Measurements from ENCODE around the gene RPS6KA2.

RPS6KA2 gene

DNA sequence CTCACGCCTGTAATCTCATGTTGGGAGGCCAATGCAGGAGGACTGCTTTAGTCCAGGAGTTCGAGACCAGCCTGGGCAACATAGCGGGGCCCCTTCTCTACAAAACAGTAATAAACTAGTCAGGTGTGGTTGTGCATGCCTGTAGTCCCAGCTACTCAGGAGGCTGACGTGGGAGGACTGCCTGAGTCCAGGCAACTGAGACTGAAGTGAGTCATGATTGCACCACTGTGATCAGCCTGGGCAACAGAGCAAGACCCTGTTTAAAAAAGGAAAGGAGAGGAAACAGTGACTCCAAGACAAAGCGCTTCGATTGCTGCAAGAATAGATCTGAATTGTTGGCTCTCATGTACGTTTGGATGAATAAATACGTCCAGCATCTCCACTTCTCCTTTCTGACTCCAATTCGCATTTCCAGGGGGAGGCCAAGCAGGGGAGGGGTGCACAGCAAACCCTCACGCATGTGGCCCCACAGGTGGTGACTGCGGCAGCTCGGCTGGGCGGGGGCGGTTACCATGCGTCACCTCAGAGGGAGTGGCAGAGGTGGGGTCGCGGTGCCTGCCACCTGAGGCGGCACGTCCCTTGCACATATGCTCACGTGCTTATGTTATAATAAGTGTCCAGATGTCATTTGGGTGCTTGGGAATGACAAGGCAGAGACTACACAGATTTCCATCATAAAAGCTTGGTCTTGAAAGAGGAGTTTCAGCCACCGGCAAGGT lies 149.2 kb downstream of the RPS6KA2 start:
- no peak for FAIRE-seq

DNA sequence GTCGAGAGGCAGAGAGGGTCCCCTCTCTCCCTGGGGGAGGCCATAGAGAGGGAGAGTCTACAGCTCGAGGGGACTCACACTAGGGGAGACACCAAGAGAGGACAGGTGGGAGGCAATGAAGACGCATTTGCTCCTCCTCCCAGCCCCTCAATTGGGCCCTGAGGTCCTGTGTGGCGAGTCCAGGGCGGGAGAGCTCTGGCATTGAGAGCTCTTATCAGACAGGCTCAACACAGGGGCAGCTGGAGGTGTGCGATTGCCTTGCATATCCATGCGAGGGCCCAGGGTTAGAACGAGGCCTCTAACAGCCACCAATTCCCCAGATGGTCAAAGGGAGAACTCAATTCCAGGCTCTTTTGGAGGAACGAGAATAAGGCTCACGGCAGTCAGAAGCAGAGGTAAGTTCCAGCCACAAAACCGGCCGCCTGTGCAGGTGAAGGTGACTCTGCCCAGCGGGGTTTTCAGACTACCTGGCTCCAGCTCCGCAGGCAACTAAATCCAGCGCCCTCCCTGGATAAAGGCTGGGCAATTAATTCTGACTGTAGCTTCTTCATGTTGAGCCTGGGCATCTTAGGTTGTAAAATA lies 150.3 kb downstream of the RPS6KA2 start:
- FAIRE-seq = no peak

GRCh38 chr6:166476061-166476591 lies 150.9 kb downstream of the RPS6KA2 start:
- no peak for FAIRE-seq

GRCh38 chr6:166474721-166475565 lies 152.1 kb downstream of the RPS6KA2 start:
- no peak for FAIRE-seq

GRCh38 chr6:166473886-166474571 lies 153.0 kb downstream of the RPS6KA2 start:
- FAIRE-seq = no peak

DNA sequence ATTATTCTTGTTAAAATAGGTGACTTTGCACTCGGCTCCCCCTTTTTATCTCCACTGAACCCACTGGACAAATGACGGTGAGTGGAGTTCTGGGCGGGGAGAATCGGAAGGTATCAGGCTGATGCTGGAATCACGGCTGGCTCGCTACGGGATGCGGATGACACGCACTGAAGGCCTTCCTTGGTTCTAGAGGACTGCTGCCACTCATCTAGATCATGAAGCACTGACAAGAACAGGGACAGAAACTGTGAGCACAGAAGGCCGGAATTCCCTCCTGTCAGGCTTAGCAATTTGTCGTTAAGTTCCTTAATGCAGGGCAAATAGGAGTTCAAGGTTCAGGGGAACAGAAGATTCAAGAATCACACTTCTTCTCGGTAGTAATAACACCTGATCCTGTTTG lies 154.4 kb downstream of the RPS6KA2 start:
- FAIRE-seq = no peak

DNA sequence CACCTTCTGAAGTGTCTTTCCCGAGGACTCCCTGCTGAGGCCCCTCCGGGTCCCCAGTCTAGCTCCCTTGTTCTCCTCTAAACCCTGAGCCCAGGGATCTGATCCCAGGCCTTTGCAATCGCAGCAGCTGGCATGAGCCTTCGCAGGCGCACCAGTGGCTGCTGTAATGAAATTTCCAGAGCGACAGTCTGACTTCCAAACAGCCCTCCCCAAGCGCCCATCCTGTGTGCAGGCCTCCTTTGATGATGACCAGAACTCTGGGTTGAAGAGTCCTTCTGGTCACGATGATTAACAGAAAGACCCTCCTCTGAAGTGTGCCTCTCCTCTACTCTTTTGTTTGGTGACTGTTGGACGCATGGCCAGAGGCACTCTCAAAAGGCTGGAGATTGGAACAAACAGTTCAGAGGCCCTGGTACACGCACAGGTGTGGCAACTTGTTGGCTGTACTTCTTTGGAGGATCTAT lies 155.2 kb downstream of the RPS6KA2 start:
- no peak for FAIRE-seq

- no peak for FAIRE-seq
These were observed 156.1 kb downstream of the RPS6KA2 start for GRCh38 chr6:166470863-166471410.

GRCh38 chr6:166470029-166470862 lies 156.8 kb downstream of the RPS6KA2 start:
- FAIRE-seq = no peak

- FAIRE-seq = no peak
These were observed 157.6 kb downstream of the RPS6KA2 start for GRCh38 chr6:166469426-166469961.

DNA sequence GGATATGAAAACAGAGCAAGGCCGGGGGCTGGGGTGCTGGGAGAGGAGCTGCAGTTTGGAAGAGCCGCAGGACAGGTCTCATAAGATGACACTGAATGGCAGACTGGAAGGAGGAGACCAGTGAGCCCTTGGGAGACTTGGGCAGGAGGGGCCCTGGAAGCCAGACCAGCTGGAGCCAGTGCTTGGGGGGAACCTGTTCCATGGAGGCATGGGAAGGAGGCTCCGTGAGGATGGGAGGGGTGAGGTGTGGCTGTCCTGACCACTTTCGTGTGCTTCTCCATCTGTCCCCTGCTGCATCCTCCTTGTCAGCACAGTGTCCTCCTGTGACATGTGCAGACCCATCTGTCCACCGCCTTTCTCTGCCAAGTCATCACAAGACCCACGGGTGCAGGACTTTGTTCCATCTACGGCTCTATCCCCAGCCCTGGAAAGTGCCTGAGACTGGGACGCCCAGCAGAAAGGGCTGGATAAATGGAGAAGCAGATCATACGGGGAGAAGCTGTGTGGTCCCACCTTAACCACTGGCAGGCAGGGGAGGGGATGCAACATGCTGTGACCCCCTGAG lies 159.5 kb downstream of the RPS6KA2 start:
- no peak for FAIRE-seq

DNA sequence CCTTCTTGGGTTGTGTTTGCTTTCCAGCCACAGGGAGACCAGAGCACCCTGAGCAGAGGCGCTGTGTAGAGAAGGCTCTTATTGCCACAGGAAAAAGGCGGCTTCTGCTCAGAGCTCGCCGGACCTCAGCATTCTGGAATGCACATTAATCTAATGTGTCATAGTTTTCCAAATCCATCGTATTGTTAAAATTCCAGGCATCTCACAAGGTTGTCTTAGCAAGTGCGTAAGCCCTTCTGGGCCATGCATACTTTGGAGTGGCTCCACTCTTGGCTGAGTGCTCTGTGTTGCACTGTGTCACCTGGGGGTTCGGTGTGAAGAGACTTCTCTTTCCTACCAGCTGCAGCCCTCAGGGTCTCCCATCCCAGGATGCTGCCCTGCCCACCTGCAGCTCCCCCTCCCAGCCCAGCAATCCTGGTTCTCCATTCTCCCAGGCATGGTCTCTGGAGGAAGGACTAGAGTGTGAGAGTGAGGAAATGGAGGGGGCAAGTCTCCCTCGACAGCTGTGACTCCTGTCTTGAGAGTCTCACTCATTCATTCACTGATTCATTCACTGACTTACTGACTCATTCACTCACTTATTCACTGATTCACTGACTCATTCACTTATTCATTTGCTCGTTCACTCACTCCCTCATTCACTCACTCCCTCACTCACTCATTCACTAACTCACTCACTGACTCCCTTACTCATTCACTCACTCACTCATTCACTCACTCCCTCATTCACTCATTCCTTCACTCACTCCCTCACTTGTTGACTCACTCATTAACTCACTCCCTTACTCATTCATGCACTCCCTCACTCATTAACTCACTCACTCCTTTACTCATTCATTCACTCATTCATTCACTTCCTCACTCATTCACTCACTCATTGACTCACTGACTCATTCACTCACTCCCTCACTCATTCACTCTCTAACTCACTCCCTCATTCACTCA lies 160.6 kb downstream of the RPS6KA2 start:
- no peak for FAIRE-seq

DNA sequence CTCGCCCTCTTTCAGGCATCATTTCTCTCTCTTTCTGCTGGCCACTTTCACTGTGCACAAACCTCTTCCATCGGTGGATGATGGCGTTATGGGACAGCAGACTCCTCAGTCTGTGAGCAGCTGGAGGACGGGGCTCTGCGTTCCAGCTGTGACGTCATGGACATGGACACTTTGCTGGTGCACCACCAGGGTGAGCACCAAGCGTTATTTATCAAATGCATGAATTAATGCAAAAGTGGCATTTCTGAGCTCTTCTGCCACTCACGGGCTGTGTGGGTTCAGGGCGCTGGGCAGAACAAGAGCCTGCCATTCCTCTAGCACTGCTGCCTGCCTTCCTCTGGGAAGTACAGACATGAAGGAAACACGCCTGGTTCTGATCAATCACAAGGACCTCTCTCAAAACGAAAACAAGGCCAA lies 161.4 kb downstream of the RPS6KA2 start:
- FAIRE-seq = no peak

DNA sequence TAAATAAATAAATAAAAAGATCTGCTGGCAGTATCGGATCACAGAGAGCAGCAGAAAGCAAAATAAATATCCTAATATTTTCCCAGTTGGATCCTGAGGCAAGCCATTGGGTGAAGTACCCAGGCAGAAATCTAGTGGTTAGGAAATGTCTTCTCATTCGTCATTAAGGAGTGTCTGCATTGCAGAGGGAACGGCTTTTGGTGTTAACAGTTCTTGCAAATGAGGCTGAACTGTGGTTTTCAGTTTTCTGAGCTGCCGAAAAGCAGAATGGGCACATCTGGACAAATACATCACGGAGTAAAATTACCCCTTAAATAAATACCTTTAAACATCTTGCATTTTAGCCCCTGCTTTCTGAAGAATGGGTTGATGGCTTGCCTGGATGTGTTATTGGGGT lies 162.1 kb downstream of the RPS6KA2 start:
- no peak for FAIRE-seq

DNA sequence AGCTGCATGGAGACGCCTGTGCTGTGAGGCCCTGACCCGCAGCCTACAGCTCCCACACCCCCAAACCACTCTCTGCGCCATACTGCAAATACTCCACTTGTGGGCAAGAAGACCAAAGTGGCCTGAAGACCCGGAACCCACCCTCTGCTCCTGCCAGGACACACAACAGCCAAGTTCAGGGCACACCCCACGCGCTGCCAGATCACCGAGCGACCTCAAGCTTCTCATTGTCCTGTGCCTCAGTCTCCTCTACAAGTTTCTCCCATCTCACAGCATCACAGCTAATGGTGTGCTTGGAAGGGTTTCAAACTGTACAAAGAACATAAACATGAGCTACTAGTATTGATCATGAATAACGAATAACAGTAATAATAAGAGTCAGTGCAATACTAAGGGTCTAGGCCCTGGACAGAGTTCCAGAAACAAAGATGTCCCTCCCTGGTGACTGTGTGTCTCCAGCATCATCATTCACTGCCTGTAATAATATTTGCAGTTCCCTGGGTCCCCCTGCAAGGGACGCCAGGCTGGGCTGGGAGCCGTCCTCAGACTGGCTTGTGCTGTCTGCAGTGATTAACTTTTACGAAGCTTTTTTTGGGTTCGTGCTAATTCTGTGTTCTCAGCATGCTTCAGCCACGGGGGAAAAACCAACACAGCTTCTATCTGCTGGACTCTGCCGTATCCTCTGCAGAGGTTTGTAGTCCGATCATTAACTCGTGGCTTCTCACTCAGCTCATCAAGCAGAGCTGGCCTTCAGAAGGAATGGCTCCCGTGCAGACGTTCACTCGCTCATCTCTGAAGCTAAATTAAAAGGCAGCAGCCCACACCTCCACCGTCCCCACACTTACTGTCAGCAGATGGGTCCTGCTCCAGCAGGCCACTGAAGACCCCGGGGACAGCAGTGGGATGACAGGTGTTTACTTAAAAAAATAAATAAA lies 162.7 kb downstream of the RPS6KA2 start:
- no peak for FAIRE-seq

DNA sequence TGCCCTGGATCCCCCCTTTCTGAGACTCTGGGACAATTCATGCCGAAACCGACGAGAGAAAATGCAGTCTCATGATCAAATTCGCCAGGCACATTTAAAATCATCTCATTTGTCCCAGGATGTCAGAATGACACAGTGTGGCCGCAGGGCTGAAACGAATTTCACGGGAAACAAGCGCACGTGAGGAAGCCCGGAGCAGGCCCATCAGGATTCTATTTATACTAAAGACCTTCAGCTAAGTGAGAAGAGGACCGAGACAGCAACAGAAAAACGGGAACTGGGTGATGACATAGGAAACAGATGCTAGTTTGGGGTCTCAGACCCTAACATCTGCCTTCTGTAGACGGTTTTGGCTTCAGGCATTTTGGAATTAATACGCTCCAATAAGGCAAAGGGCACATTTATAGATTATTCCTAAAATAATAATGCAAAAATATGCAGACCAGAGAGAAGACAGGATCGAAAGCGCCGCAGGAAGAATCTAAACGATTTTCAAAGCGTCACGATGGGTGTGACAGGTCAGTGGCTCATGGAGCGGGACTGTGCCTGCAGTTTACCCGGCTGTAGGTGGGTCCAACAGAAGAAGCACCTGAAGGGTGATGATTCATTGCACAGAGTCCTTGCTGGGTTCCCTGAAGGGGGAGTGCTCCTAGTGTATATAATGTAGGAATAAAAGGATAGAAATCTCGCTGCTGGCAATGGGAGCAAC lies 163.5 kb downstream of the RPS6KA2 start:
- FAIRE-seq = no peak

GRCh38 chr6:166462461-166463135 lies 164.5 kb downstream of the RPS6KA2 start:
- FAIRE-seq = no peak

All from endometrium (tissue), 2 donors.